H9 (cell line): ENCODE measurements around the gene GIPC2. TPM values are rescaled to one million over a fixed set of nuclear protein-coding genes. Genes with fewer than 3 reads are reported as not detected.

ENCODE experiments used
- DNase-seq: peaks from one replicate; pipeline ENCODE4 v3.0.0-alpha.2; 2017
- H2AFZ ChIP-seq: one replicate; pipeline ENCODE4 v1.6.1; 2013; ENCODE audit warnings: mild to moderate bottlenecking, low read length, control low read depth, moderate library complexity
- H2AK5ac ChIP-seq: 2 replicates; pipeline ENCODE4 v1.6.1; 2013; ENCODE audit warnings: low read length, control low read depth, mixed read lengths; ENCODE audit not compliant: insufficient read length
- H2BK120ac ChIP-seq: one replicate; pipeline ENCODE4 v1.6.1; 2013; ENCODE audit warnings: low read depth, mild to moderate bottlenecking, low read length, control low read depth, inconsistent platforms; ENCODE audit not compliant: poor library complexity, severe bottlenecking
- H2BK12ac ChIP-seq: 2 replicates; pipeline ENCODE4 v1.6.1; 2013; ENCODE audit warnings: low read length, control low read depth, mixed read lengths, low read depth; ENCODE audit not compliant: insufficient read length
- H2BK15ac ChIP-seq: 2 replicates; pipeline ENCODE4 v1.6.1; 2013; ENCODE audit warnings: low read depth, low read length, control low read depth
- H2BK20ac ChIP-seq: one replicate; pipeline ENCODE4 v1.6.1; 2013; ENCODE audit warnings: low read depth, mild to moderate bottlenecking, low read length, control low read depth, inconsistent platforms; ENCODE audit not compliant: poor library complexity, severe bottlenecking
- H2BK5ac ChIP-seq: 2 replicates; pipeline ENCODE4 v1.6.1; 2013; ENCODE audit warnings: low read length, control low read depth, mixed read lengths; ENCODE audit not compliant: insufficient read length
- H3K14ac ChIP-seq: 2 replicates; pipeline ENCODE4 v1.6.1; 2013; ENCODE audit warnings: low read length, control low read depth; ENCODE audit not compliant: insufficient read depth
- H3K18ac ChIP-seq: 2 replicates; pipeline ENCODE4 v1.6.1; 2013; ENCODE audit warnings: low read depth, mild to moderate bottlenecking, mixed read lengths, low read length, control low read depth; ENCODE audit not compliant: insufficient read length
- H3K23ac ChIP-seq: 2 replicates; pipeline ENCODE4 v1.6.1; 2013; ENCODE audit warnings: low read length, control low read depth, mixed read lengths, low read depth; ENCODE audit not compliant: insufficient read length
- H3K23me2 ChIP-seq: 2 replicates; pipeline ENCODE4 v1.6.1; 2013; ENCODE audit warnings: low read depth, mild to moderate bottlenecking, mixed read lengths, low read length, control low read depth; ENCODE audit not compliant: insufficient read length, poor library complexity, severe bottlenecking
- H3K27ac ChIP-seq: 2 replicates; pipeline ENCODE4 v1.5.1; 2013; ENCODE audit warnings: low read length, control low read depth, mixed read lengths, low read depth; ENCODE audit not compliant: insufficient read length
- H3K27me3 ChIP-seq: 2 replicates; pipeline ENCODE4 v1.6.1; 2013; ENCODE audit warnings: low read length, control low read depth, inconsistent platforms; ENCODE audit not compliant: insufficient read depth
- H3K4ac ChIP-seq: 2 replicates; pipeline ENCODE4 v1.6.1; 2013; ENCODE audit warnings: low read depth, mild to moderate bottlenecking, control low read depth, inconsistent platforms, low read length, moderate library complexity
- H3K4me1 ChIP-seq: 2 replicates; pipeline ENCODE4 v1.6.1; 2013; ENCODE audit warnings: low read length, control low read depth, inconsistent platforms; ENCODE audit not compliant: insufficient read depth
- H3K4me2 ChIP-seq: 2 replicates; pipeline ENCODE4 v1.6.1; 2013; ENCODE audit warnings: low read length, control low read depth, mixed read lengths; ENCODE audit not compliant: insufficient read length, insufficient read depth
- H3K56ac ChIP-seq: 2 replicates; pipeline ENCODE4 v1.6.1; 2013; ENCODE audit warnings: low read depth, mild to moderate bottlenecking, mixed read lengths, low read length, control low read depth; ENCODE audit not compliant: insufficient read length
- H3K79me1 ChIP-seq: 2 replicates; pipeline ENCODE4 v1.6.1; 2013; ENCODE audit warnings: low read depth, mild to moderate bottlenecking, moderate library complexity, low read length, control low read depth, inconsistent platforms; ENCODE audit not compliant: insufficient read depth, poor library complexity, severe bottlenecking
- H3K79me2 ChIP-seq: 2 replicates; pipeline ENCODE4 v1.6.1; 2013; ENCODE audit warnings: low read length, control low read depth, inconsistent platforms; ENCODE audit not compliant: insufficient read depth
- H3K9ac ChIP-seq: 2 replicates; pipeline ENCODE4 v1.6.1; 2013; ENCODE audit warnings: low read length, control low read depth, mixed read lengths; ENCODE audit not compliant: insufficient read length; ENCODE audit errors: extremely low read depth
- H3K9me3 ChIP-seq: one replicate; pipeline ENCODE4 v1.6.1; 2013; ENCODE audit warnings: low read depth, low read length, inconsistent platforms; ENCODE audit not compliant: control insufficient read depth
- H3T11ph ChIP-seq: one replicate; pipeline ENCODE4 v1.6.1; 2013; ENCODE audit warnings: mild to moderate bottlenecking, low read length, control low read depth, inconsistent platforms
- H4K20me1 ChIP-seq: one replicate; pipeline ENCODE4 v1.6.1; 2013; ENCODE audit not compliant: control insufficient read depth, insufficient read length, insufficient read depth
- H4K5ac ChIP-seq: 2 replicates; pipeline ENCODE4 v1.6.1; 2013; ENCODE audit warnings: low read depth, mild to moderate bottlenecking, mixed read lengths, low read length, control low read depth; ENCODE audit not compliant: insufficient read length
- H4K8ac ChIP-seq: replicated peaks from 2 replicates; pipeline ENCODE4 v1.6.1; 2013; ENCODE audit warnings: low read length, control low read depth, mixed read lengths, low read depth; ENCODE audit not compliant: insufficient read length
- H4K91ac ChIP-seq: 2 replicates; pipeline ENCODE4 v1.6.1; 2013; ENCODE audit warnings: low read depth, mild to moderate bottlenecking, moderate library complexity, mixed read lengths, low read length, control low read depth; ENCODE audit not compliant: insufficient read length
- H3K27ac Mint-ChIP-seq, 3 experiments: 2 replicates in 2 of 3; 3 replicates in 1 of 3; pipeline ENCODE4 v1.8.0; 2020 to 2021; ENCODE audit warnings: mixed read lengths in 3 of 3, mild to moderate bottlenecking in 1 of 3, moderate library complexity in 1 of 3
- H3K27me3 Mint-ChIP-seq: 2 replicates; pipeline ENCODE4 v1.8.0; 2021; ENCODE audit warnings: low read depth, mild to moderate bottlenecking, moderate library complexity, mixed read lengths
- H3K36me3 Mint-ChIP-seq, 3 experiments: 2 replicates in 2 of 3; 3 replicates in 1 of 3; pipeline ENCODE4 v1.8.0; 2020 to 2021; ENCODE audit warnings: low read depth in 3 of 3, mixed read lengths in 3 of 3; ENCODE audit not compliant: insufficient read depth in 1 of 3
- H3K4me1 Mint-ChIP-seq, 2 experiments: 2 replicates each; pipeline ENCODE4 v1.8.0; 2020; ENCODE audit warnings: mixed read lengths in 2 of 2
- H3K4me3 Mint-ChIP-seq, 2 experiments: 2 replicates in 1 of 2; 3 replicates in 1 of 2; pipeline ENCODE4 v1.8.0; 2020 to 2021; ENCODE audit warnings: mild to moderate bottlenecking in 2 of 2, mixed read lengths in 2 of 2, moderate library complexity in 1 of 2
- H3K9me3 Mint-ChIP-seq, 2 experiments: 2 replicates in 1 of 2; 3 replicates in 1 of 2; pipeline ENCODE4 v1.8.0; 2020; ENCODE audit warnings: mild to moderate bottlenecking in 2 of 2, mixed read lengths in 2 of 2, moderate library complexity in 1 of 2
- CTCF ChIP-seq: fragments of 200-600 bp; sonication (generic); conservative IDR thresholded peaks from 3 replicates; pipeline ENCODE4 v1.8.0; 2021; ENCODE audit warnings: antibody characterized with exemption, mild to moderate bottlenecking
- WGBS: extraction: QIAGEN DNeasy Blood & Tissue Kit; methylation state at CpG from one replicate; pipeline ENCODE4 v1.1.7; 2013; ENCODE audit warnings: missing lambda C conversion rate, low lambda C conversion rate, mixed read lengths; ENCODE audit not compliant: insufficient read length; ENCODE audit errors: extremely low coverage; 5-methylcytosine and 5-hydroxymethylcytosine counted together
- total RNA-seq: library from RNA; stranded (reverse); gene quantifications from 2 replicates; pipeline ENCODE4 v1.2.1, GENCODE V29; 2021

Gene GIPC2
- total RNA-seq, 1 experiment from 2014 or later: 0.85 TPM

- Histone ChIP-seq H3K56ac (no peak overlapping the region), H2AK5ac (no peak overlapping the region), H3K4me1 (no peaks in the 10 kb centered on the region), H4K20me1 (no peaks in the 10 kb centered on the region), H3K9ac (no peak overlapping the region), H2BK12ac (no peak overlapping the region), H4K5ac (no peak overlapping the region), H3T11ph (no peak overlapping the region), H3K9me3 (no peaks in the 10 kb centered on the region), H3K27me3 (peaks cover 2% of the 10 kb centered on the region; the same call in 1 of the 2 replicates), H3K23me2 (no peaks in the 10 kb centered on the region), H3K79me1 (no peaks in the 10 kb centered on the region), H2AFZ (peak overlapping the region; percentile 27), H2BK5ac (no peak overlapping the region), H3K23ac (no peak overlapping the region), H3K79me2 (no peaks in the 10 kb centered on the region), H2BK20ac (no peak overlapping the region), H2BK120ac (no peak overlapping the region), H4K91ac (no peak overlapping the region), H3K18ac (no peak overlapping the region), H2BK15ac (no peak overlapping the region; the same call in 1 of the 2 replicates), H3K14ac (no peak overlapping the region), H4K8ac (no peak overlapping the region), H3K27ac (no peak overlapping the region), H3K4me2 (no peak overlapping the region), H3K4ac (no peak overlapping the region)
- peak; percentile 32 for DNase-seq
- no peaks in the 10 kb centered on the region for H3K4me1 Mint-ChIP-seq
- H3K4me3 Mint-ChIP-seq: no peak overlapping the region
- no peaks in the 10 kb centered on the region for H3K27me3 Mint-ChIP-seq
- no CpG with 5 or more reads among the region's 2 CpGs for WGBS
- H3K36me3 Mint-ChIP-seq: no peaks in the 10 kb centered on the region
- TF ChIP-seq CTCF: no peak
- no peak overlapping the region for H3K27ac Mint-ChIP-seq
- no peaks in the 10 kb centered on the region; a peak in 1 of 5 replicates for H3K9me3 Mint-ChIP-seq
Measured at GRCh38 chr1:78121710-78122109, 75.9 kb downstream of the GIPC2 start.
